Measurements from ENCODE around the gene SPPL2B.

DNA sequence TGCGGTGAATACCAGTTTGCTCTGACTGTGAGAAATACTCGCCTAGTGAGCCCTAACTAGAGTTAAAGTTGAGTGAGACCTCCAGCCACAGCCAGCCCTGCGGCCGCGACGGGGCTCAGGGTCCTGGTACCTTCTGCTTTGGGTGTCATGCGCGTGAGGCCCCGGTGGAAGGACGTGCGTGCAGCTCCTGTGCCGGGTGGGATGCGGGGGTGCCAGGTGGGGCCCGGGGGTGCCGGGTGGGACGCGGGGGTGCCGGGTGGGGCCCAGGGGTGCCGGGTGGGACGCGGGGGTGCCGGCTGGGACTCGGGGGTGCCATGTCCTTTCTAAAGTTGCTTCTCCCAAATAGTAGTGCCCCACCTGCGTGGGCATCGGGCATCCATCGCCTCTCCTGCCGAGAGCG, 23.1 kb downstream of the SPPL2B start:
- TF ChIP-seq, protein P1, sequence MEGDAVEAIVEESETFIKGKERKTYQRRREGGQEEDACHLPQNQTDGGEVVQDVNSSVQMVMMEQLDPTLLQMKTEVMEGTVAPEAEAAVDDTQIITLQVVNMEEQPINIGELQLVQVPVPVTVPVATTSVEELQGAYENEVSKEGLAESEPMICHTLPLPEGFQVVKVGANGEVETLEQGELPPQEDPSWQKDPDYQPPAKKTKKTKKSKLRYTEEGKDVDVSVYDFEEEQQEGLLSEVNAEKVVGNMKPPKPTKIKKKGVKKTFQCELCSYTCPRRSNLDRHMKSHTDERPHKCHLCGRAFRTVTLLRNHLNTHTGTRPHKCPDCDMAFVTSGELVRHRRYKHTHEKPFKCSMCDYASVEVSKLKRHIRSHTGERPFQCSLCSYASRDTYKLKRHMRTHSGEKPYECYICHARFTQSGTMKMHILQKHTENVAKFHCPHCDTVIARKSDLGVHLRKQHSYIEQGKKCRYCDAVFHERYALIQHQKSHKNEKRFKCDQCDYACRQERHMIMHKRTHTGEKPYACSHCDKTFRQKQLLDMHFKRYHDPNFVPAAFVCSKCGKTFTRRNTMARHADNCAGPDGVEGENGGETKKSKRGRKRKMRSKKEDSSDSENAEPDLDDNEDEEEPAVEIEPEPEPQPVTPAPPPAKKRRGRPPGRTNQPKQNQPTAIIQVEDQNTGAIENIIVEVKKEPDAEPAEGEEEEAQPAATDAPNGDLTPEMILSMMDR (IDR thresholded peaks at IDR 0.05): no peak
- TF ChIP-seq EZH2phosphoT487 (IDR thresholded peaks at IDR 0.05) (no peak), EZH2 (IDR thresholded peaks at IDR 0.05) (no peak)
